SK-N-SH (cell line): Measurements from ENCODE around the gene TBCC. TPM values are rescaled to one million over a fixed set of nuclear protein-coding genes. Genes with fewer than 3 reads are reported as not detected.
"Not testable (repeated sequence)": the region's sequence is repeated elsewhere in the genome, so short reads cannot be mapped to it uniquely, and the experiment has no call there.

ENCODE experiments used
- CTCF ChIA-PET: fragments of 300-600, 350-600 bp; formaldehyde crosslinking; extraction: SDS; loops from one replicate; lab custom pipeline; 2021; lab: Yijun Ruan, JAX
- POLR2A ChIA-PET: fragments of 350-600 bp; sonication (Branson Sonifier 250); formaldehyde crosslinking; extraction: SDS; loops from one replicate; lab custom pipeline; 2020; ENCODE audit warnings: antibody characterized with exemption, inconsistent platforms; lab: Yijun Ruan, JAX
- DNase-seq: peaks from one replicate; pipeline ENCODE4 v3.0.0; 2012
- H2AFZ ChIP-seq: fragments of 200-600 bp; sonication (generic); 2 replicates; pipeline ENCODE4 v1.8.1; 2016; ENCODE audit warnings: antibody characterized with exemption, mild to moderate bottlenecking, low read depth
- H3F3A ChIP-seq: fragments of 200-600 bp; sonication (generic); replicated peaks from 2 replicates; pipeline ENCODE3; 2016; ENCODE audit warnings: antibody characterized with exemption, mild to moderate bottlenecking; ENCODE audit not compliant: insufficient read depth
- H3K27ac ChIP-seq, 2 experiments: fragments of 200-500 bp in 1 of 2; fragments of 200-600 bp in 1 of 2; sonication (Bioruptor generic) in 1 of 2; sonication (generic), shearing (Covaris generic) in 1 of 2; 2 replicates each; pipeline versions ENCODE4 v1.5.1 to v1.6.1; 2014 to 2016; ENCODE audit warnings: low read depth in 2 of 2, inconsistent platforms in 1 of 2, low read length in 1 of 2, mild to moderate bottlenecking in 1 of 2, mixed read lengths in 1 of 2
- H3K27me3 ChIP-seq: fragments of 200-600 bp; sonication (generic), shearing (Covaris generic); 2 replicates; pipeline ENCODE4 v1.6.1; 2016; ENCODE audit warnings: mixed run types; ENCODE audit not compliant: insufficient read depth
- H3K36me3 ChIP-seq, 2 experiments: fragments of 200-500 bp in 1 of 2; fragments of 200-600 bp in 1 of 2; sonication (Bioruptor generic) in 1 of 2; sonication (generic) in 1 of 2; replicated peaks in 1 of 2; 2 replicates each; pipeline versions ENCODE3 to v1.5.1; 2014 to 2016; ENCODE audit warnings: low read length in 1 of 2, mild to moderate bottlenecking in 1 of 2; ENCODE audit not compliant: insufficient read depth in 2 of 2, control insufficient read depth in 1 of 2
- H3K4me1 ChIP-seq, 2 experiments: fragments of 200-500 bp in 1 of 2; fragments of 200-600 bp in 1 of 2; sonication (Bioruptor generic) in 1 of 2; sonication (generic), shearing (Covaris generic) in 1 of 2; 2 replicates each; pipeline versions ENCODE4 v1.5.1 to v1.6.1; 2014 to 2016; ENCODE audit warnings: low read depth in 1 of 2, low read length in 1 of 2, mixed run types in 1 of 2; ENCODE audit not compliant: insufficient read depth in 2 of 2, control insufficient read depth in 1 of 2
- H3K4me2 ChIP-seq: fragments of 200-600 bp; sonication (generic), shearing (Covaris generic); 2 replicates; pipeline ENCODE4 v1.6.1; 2017; ENCODE audit warnings: mixed run types
- H3K4me3 ChIP-seq, 2 experiments: fragments of 200-500 bp in 1 of 2; fragments of 200-600 bp in 1 of 2; sonication (Bioruptor generic) in 1 of 2; sonication (generic), shearing (Covaris generic) in 1 of 2; 2 replicates each; pipeline versions ENCODE4 v1.5.1 to v1.8.1; 2014 to 2016; ENCODE audit warnings: low read depth in 2 of 2, inconsistent platforms in 1 of 2, low read length in 1 of 2, mild to moderate bottlenecking in 1 of 2, mixed read lengths in 1 of 2, moderate library complexity in 1 of 2
- H3K79me2 ChIP-seq: fragments of 200-600 bp; sonication (generic); 2 replicates; pipeline ENCODE4 v1.8.1; 2017; ENCODE audit warnings: mild to moderate bottlenecking; ENCODE audit not compliant: insufficient read depth
- H3K9ac ChIP-seq: fragments of 200-600 bp; sonication (generic); 2 replicates; pipeline ENCODE4 v1.6.1; 2017; ENCODE audit warnings: mixed run types
- H3K9me2 ChIP-seq: fragments of 200-600 bp; sonication (generic); 2 replicates; pipeline ENCODE4 v1.6.1; 2017; ENCODE audit warnings: mixed run types
- H3K9me3 ChIP-seq: fragments of 200-600 bp; sonication (generic); 2 replicates; pipeline ENCODE4 v1.6.1; 2017; ENCODE audit warnings: mixed run types, mild to moderate bottlenecking, moderate library complexity
- H4K20me1 ChIP-seq: fragments of 200-600 bp; sonication (generic); 2 replicates; pipeline ENCODE4 v1.6.1; 2017; ENCODE audit warnings: mild to moderate bottlenecking, mixed run types; ENCODE audit not compliant: insufficient read depth
- EP300 ChIP-seq, 2 experiments: IDR thresholded peaks; 2 replicates each; pipeline versions ENCODE4 v1.4.0 to v1.6.1; 2012; ENCODE audit warnings: borderline replicate concordance in 1 of 2, low read depth in 1 of 2, low read length in 1 of 2
- EZH2phosphoT487 ChIP-seq: fragments of 200-600 bp; sonication (generic); IDR thresholded peaks from 2 replicates; pipeline ENCODE4 v1.6.1; 2017; ENCODE audit warnings: low read depth, mixed run types, mild to moderate bottlenecking, antibody characterized with exemption, moderate library complexity, borderline replicate concordance
- FOSL2 ChIP-seq: IDR thresholded peaks from 2 replicates; pipeline ENCODE4 v1.4.0; 2012; ENCODE audit warnings: low read depth, mild to moderate bottlenecking, moderate library complexity, borderline replicate concordance
- FOXJ3 ChIP-seq: sonication (generic); formaldehyde crosslinking; IDR thresholded peaks from 2 replicates; pipeline ENCODE4 v1.5.1; 2020; ENCODE audit warnings: mild to moderate bottlenecking, missing genetic modification reagents
- FOXM1 ChIP-seq: IDR thresholded peaks from 2 replicates; pipeline ENCODE4 v1.4.0; 2012; ENCODE audit warnings: low read depth, mild to moderate bottlenecking
- GABPA ChIP-seq: IDR thresholded peaks from 2 replicates; pipeline ENCODE4 v1.4.0; 2012; ENCODE audit warnings: low read depth, mild to moderate bottlenecking
- IRF3 ChIP-seq: fragments of 150-350 bp; IDR thresholded peaks from 2 replicates; pipeline ENCODE4 v1.6.1; 2016; ENCODE audit warnings: mild to moderate bottlenecking, low read depth, low read length
- MAX ChIP-seq: IDR thresholded peaks from 2 replicates; pipeline ENCODE4 v1.4.0; 2012; ENCODE audit warnings: low read depth
- MEF2A ChIP-seq: IDR thresholded peaks from 2 replicates; pipeline ENCODE4 v1.4.0; 2012; ENCODE audit warnings: low read depth, borderline replicate concordance
- MXI1 ChIP-seq: IDR thresholded peaks from 2 replicates; pipeline ENCODE4 v1.6.1; 2012; ENCODE audit warnings: mild to moderate bottlenecking, low read depth, low read length, improper control_type of control experiment
- NFIC ChIP-seq: IDR thresholded peaks from 2 replicates; pipeline ENCODE4 v1.4.0; 2012; ENCODE audit warnings: borderline replicate concordance
- POLR2AphosphoS5 ChIP-seq: IDR thresholded peaks from 2 replicates; pipeline ENCODE4 v1.6.1; 2012; ENCODE audit warnings: low read depth, low read length
- RCOR1 ChIP-seq: fragments of 150-350 bp; IDR thresholded peaks from 2 replicates; pipeline ENCODE4 v1.6.1; 2017; ENCODE audit warnings: antibody characterized with exemption, low read length
- REST ChIP-seq: IDR thresholded peaks from 2 replicates; pipeline ENCODE4 v1.6.1; 2012; ENCODE audit warnings: mild to moderate bottlenecking, low read depth, low read length, moderate library complexity
- SIN3A ChIP-seq: IDR thresholded peaks from 2 replicates; pipeline ENCODE4 v1.6.1; 2012; ENCODE audit warnings: low read depth, mild to moderate bottlenecking, low read length, moderate library complexity, borderline replicate concordance
- TAF1 ChIP-seq: IDR thresholded peaks from 2 replicates; pipeline ENCODE4 v1.6.1; 2012; ENCODE audit warnings: low read depth, mild to moderate bottlenecking, low read length, moderate library complexity, borderline replicate concordance
- USF2 ChIP-seq: fragments of 150-350 bp; IDR thresholded peaks from 2 replicates; pipeline ENCODE4 v1.6.1; 2017; ENCODE audit warnings: antibody characterized with exemption, low read length, low read depth, borderline replicate concordance
- YY1 ChIP-seq: IDR thresholded peaks from 2 replicates; pipeline ENCODE4 v1.4.0; 2012; ENCODE audit warnings: low read depth, mild to moderate bottlenecking
- WGBS: methylation state at CpG from one replicate; pipeline ENCODE4 v1.1.6; 2017; ENCODE audit warnings: low lambda C conversion rate; 5-methylcytosine and 5-hydroxymethylcytosine counted together
- polyA plus RNA-seq, 3 experiments: library from polyadenylated mRNA; depleted of rRNA; stranded (reverse); fragments of >200 nt; gene quantifications; 2 replicates each; pipeline ENCODE4 v1.2.3, GENCODE V29; 2012

TBCC gene
- polyA plus RNA-seq, 1 of the 3 experiments (the other 2 are of a cell fraction) = 18.2 TPM

GRCh38 chr6:42704251-42704936 lies 41.5 kb downstream of the TBCC start:
- Histone ChIP-seq H2AFZ (no peak overlapping the region), H3K27me3 (no peaks in the 10 kb centered on the region), H3K4me3 (no peak overlapping the region), H3K27ac (no peak overlapping the region), H4K20me1 (no peaks in the 10 kb centered on the region), H3K4me2 (no peak overlapping the region), H3K9me3 (no peaks in the 10 kb centered on the region), H3K36me3 (no peaks in the 10 kb centered on the region), H3K79me2 (no peaks in the 10 kb centered on the region), H3K9me2 (no peaks in the 10 kb centered on the region), H3K4me1 (no peaks in the 10 kb centered on the region), H3F3A (no peaks in the 10 kb centered on the region), H3K9ac (no peak overlapping the region)
- TF ChIP-seq POLR2AphosphoS5 (no peak), NFIC (no peak), MEF2A (no peak), GABPA (no peak), EZH2phosphoT487 (no peak), FOXM1 (no peak), IRF3 (no peak), FOXJ3 (no peak), SIN3A (no peak), EP300 (IDR thresholded peaks at IDR 0.05; ENCODE audit: borderline replicate concordance in 1 of 2, low read depth in 1 of 2, low read length in 1 of 2) (no peak), MXI1 (no peak), TAF1 (no peak), YY1 (no peak), REST (no peak), USF2 (no peak), RCOR1 (no peak), MAX (no peak), FOSL2 (no peak)
- WGBS = 94% methylated on average over 14 of the region's 24 CpGs
- no peak for DNase-seq
- ChIA-PET POLR2A (no interaction called here), CTCF (interaction anchor here (1.2 to 4.6 kb wide), 2 partner anchors 22 to 43 kb away, joined by 5 to 17 read pairs; no protein-coding TSS in a partner anchor)

- H4K20me1 ChIP-seq, H3K9me3 ChIP-seq, H3K27me3 ChIP-seq, H2AFZ ChIP-seq, H3K9me2 ChIP-seq, H3K4me1 ChIP-seq, H3K36me3 ChIP-seq, H3F3A ChIP-seq, H3K79me2 ChIP-seq, H3K27ac ChIP-seq, H3K4me3 ChIP-seq, DNase-seq, H3K9ac ChIP-seq, H3K4me2 ChIP-seq, POLR2A ChIA-PET: not testable (repeated sequence)
- WGBS = 97% methylated on average over 2 of the region's 3 CpGs
- CTCF ChIA-PET = interaction anchor here (1.1 to 4.6 kb wide), 2 partner anchors 24 to 29 kb away, joined by 3 to 17 read pairs; no protein-coding TSS in a partner anchor
These were observed 43.1 kb downstream of the TBCC start for GRCh38 chr6:42702786-42703185.
